Measurements from ENCODE around the gene SWAP70. TPM values are rescaled to one million over a fixed set of nuclear protein-coding genes. Genes with fewer than 3 reads are reported as not detected.

Gene SWAP70
- total RNA-seq, 1 donor from 2014 or later = 33.7 TPM

GRCh38 chr11:9777525-9777924, 113.6 kb downstream of the SWAP70 start:
- peaks cover 28% of the 10 kb centered on the region for H3K36me3 Mint-ChIP-seq (ENCODE audit: low read depth, unreplicated experiment)
- Histone ChIP-seq H3K9me3 (ENCODE audit: insufficient read depth, low read depth, low read length) (no peaks in the 10 kb centered on the region), H3K36me3 (ENCODE audit: insufficient read depth, low read length) (peaks cover 16% of the 10 kb centered on the region), H3K79me2 (ENCODE audit: insufficient read depth, low read length) (no peaks in the 10 kb centered on the region), H3K27me3 (ENCODE audit: insufficient read depth, low read length) (no peaks in the 10 kb centered on the region), H3K4me2 (ENCODE audit: low read length) (no peak overlapping the region), H2AFZ (ENCODE audit: low read depth, low read length) (no peak overlapping the region), H3K4me1 (ENCODE audit: insufficient read depth, low read length) (peaks cover 15% of the 10 kb centered on the region), H4K20me1 (ENCODE audit: insufficient read depth, low read length) (no peaks in the 10 kb centered on the region), H3K9ac (ENCODE audit: low read length) (no peak overlapping the region), H3K4me3 (ENCODE audit: insufficient read depth, low read depth, low read length) (no peak overlapping the region), H3K27ac (ENCODE audit: low read depth, low read length) (no peak overlapping the region)
- no peak overlapping the region for H3K27ac Mint-ChIP-seq (ENCODE audit: unreplicated experiment)
- H3K4me3 Mint-ChIP-seq (ENCODE audit: unreplicated experiment) = no peak overlapping the region
- FAIRE-seq (no peak), DNase-seq (ENCODE audit: low read depth) (no peak)
- H3K27me3 Mint-ChIP-seq (ENCODE audit: low read depth, unreplicated experiment) = no peaks in the 10 kb centered on the region
- H3K4me1 Mint-ChIP-seq (ENCODE audit: low read depth, unreplicated experiment) = peaks cover 8% of the 10 kb centered on the region
- TF ChIP-seq EZH2 (IDR thresholded peaks at IDR 0.05; ENCODE audit: insufficient read depth, low read length) = no peak
- TF ChIP-seq, protein P1, sequence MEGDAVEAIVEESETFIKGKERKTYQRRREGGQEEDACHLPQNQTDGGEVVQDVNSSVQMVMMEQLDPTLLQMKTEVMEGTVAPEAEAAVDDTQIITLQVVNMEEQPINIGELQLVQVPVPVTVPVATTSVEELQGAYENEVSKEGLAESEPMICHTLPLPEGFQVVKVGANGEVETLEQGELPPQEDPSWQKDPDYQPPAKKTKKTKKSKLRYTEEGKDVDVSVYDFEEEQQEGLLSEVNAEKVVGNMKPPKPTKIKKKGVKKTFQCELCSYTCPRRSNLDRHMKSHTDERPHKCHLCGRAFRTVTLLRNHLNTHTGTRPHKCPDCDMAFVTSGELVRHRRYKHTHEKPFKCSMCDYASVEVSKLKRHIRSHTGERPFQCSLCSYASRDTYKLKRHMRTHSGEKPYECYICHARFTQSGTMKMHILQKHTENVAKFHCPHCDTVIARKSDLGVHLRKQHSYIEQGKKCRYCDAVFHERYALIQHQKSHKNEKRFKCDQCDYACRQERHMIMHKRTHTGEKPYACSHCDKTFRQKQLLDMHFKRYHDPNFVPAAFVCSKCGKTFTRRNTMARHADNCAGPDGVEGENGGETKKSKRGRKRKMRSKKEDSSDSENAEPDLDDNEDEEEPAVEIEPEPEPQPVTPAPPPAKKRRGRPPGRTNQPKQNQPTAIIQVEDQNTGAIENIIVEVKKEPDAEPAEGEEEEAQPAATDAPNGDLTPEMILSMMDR (IDR thresholded peaks at IDR 0.05; ENCODE audit: insufficient read depth, low read depth, low read length) = no peak
- no peaks in the 10 kb centered on the region for H3K9me3 Mint-ChIP-seq (ENCODE audit: unreplicated experiment)

- Histone ChIP-seq H2AFZ (ENCODE audit: low read depth, low read length) (no peak overlapping the region), H3K79me2 (ENCODE audit: insufficient read depth, low read length) (no peaks in the 10 kb centered on the region), H3K4me2 (ENCODE audit: low read length) (no peak overlapping the region), H3K4me1 (ENCODE audit: insufficient read depth, low read length) (no peaks in the 10 kb centered on the region), H3K36me3 (ENCODE audit: insufficient read depth, low read length) (peaks cover 20% of the 10 kb centered on the region), H4K20me1 (ENCODE audit: insufficient read depth, low read length) (no peaks in the 10 kb centered on the region), H3K27ac (ENCODE audit: low read depth, low read length) (no peak overlapping the region), H3K9ac (ENCODE audit: low read length) (no peak overlapping the region), H3K9me3 (ENCODE audit: insufficient read depth, low read depth, low read length) (no peaks in the 10 kb centered on the region), H3K27me3 (ENCODE audit: insufficient read depth, low read length) (no peaks in the 10 kb centered on the region), H3K4me3 (ENCODE audit: insufficient read depth, low read depth, low read length) (no peak overlapping the region)
- Mint-ChIP-seq H3K9me3 (ENCODE audit: unreplicated experiment) (no peaks in the 10 kb centered on the region), H3K27me3 (ENCODE audit: low read depth, unreplicated experiment) (no peaks in the 10 kb centered on the region), H3K4me1 (ENCODE audit: low read depth, unreplicated experiment) (peaks cover 16% of the 10 kb centered on the region), H3K4me3 (ENCODE audit: unreplicated experiment) (no peak overlapping the region), H3K27ac (ENCODE audit: unreplicated experiment) (no peak overlapping the region), H3K36me3 (ENCODE audit: low read depth, unreplicated experiment) (peaks cover 35% of the 10 kb centered on the region)
- FAIRE-seq (peak; percentile 17), DNase-seq (ENCODE audit: low read depth) (no peak)
- TF ChIP-seq, protein P1 (IDR thresholded peaks at IDR 0.05; ENCODE audit: insufficient read depth, low read depth, low read length) = no peak
- TF ChIP-seq EZH2 (IDR thresholded peaks at IDR 0.05; ENCODE audit: insufficient read depth, low read length) = no peak
Observed at GRCh38 chr11:9780929-9781328, 117.1 kb downstream of the SWAP70 start.

- no peaks in the 10 kb centered on the region for H3K9me3 ChIP-seq (ENCODE audit: insufficient read depth, low read depth, low read length)
- no peaks in the 10 kb centered on the region for H3K9me3 Mint-ChIP-seq (ENCODE audit: unreplicated experiment)
- peaks cover 37% of the 10 kb centered on the region for H3K36me3 Mint-ChIP-seq (ENCODE audit: low read depth, unreplicated experiment)
- H3K36me3 ChIP-seq (ENCODE audit: insufficient read depth, low read length) = peaks cover 17% of the 10 kb centered on the region
- FAIRE-seq (no peak), DNase-seq (ENCODE audit: low read depth) (no peak)
- peaks cover 9% of the 10 kb centered on the region for H3K4me1 ChIP-seq (ENCODE audit: insufficient read depth, low read length)
- H4K20me1 ChIP-seq (ENCODE audit: insufficient read depth, low read length) = no peaks in the 10 kb centered on the region
- TF ChIP-seq EZH2 (IDR thresholded peaks at IDR 0.05; ENCODE audit: insufficient read depth, low read length) = no peak
- TF ChIP-seq, protein P1 (IDR thresholded peaks at IDR 0.05; ENCODE audit: insufficient read depth, low read depth, low read length) = no peak
- H3K4me2 ChIP-seq (ENCODE audit: low read length) = no peak overlapping the region
- no peak overlapping the region for H3K27ac ChIP-seq (ENCODE audit: low read depth, low read length)
- H2AFZ ChIP-seq (ENCODE audit: low read depth, low read length) = no peak overlapping the region
- no peaks in the 10 kb centered on the region for H3K27me3 ChIP-seq (ENCODE audit: insufficient read depth, low read length)
- no peaks in the 10 kb centered on the region for H3K27me3 Mint-ChIP-seq (ENCODE audit: low read depth, unreplicated experiment)
- no peak overlapping the region for H3K4me3 ChIP-seq (ENCODE audit: insufficient read depth, low read depth, low read length)
- no peak overlapping the region for H3K9ac ChIP-seq (ENCODE audit: low read length)
- H3K4me1 Mint-ChIP-seq (ENCODE audit: low read depth, unreplicated experiment) = peaks cover 30% of the 10 kb centered on the region
- no peak overlapping the region for H3K27ac Mint-ChIP-seq (ENCODE audit: unreplicated experiment)
- H3K79me2 ChIP-seq (ENCODE audit: insufficient read depth, low read length) = no peaks in the 10 kb centered on the region
- H3K4me3 Mint-ChIP-seq (ENCODE audit: unreplicated experiment) = no peak overlapping the region
Observed at GRCh38 chr11:9783986-9784385, 120.1 kb downstream of the SWAP70 start.

Data from astrocyte (in vitro differentiated cells and primary cell).